Measurements from ENCODE around the gene PBRM1. TPM values are rescaled to one million over a fixed set of nuclear protein-coding genes. Genes with fewer than 3 reads are reported as not detected.

Gene PBRM1
- total and polyA plus RNA-seq, 2 of the 13 experiments (the other 11 are each of a cell fraction or from before 2014, with no cell fraction given), result 10.9 to 33.2 TPM

DNA sequence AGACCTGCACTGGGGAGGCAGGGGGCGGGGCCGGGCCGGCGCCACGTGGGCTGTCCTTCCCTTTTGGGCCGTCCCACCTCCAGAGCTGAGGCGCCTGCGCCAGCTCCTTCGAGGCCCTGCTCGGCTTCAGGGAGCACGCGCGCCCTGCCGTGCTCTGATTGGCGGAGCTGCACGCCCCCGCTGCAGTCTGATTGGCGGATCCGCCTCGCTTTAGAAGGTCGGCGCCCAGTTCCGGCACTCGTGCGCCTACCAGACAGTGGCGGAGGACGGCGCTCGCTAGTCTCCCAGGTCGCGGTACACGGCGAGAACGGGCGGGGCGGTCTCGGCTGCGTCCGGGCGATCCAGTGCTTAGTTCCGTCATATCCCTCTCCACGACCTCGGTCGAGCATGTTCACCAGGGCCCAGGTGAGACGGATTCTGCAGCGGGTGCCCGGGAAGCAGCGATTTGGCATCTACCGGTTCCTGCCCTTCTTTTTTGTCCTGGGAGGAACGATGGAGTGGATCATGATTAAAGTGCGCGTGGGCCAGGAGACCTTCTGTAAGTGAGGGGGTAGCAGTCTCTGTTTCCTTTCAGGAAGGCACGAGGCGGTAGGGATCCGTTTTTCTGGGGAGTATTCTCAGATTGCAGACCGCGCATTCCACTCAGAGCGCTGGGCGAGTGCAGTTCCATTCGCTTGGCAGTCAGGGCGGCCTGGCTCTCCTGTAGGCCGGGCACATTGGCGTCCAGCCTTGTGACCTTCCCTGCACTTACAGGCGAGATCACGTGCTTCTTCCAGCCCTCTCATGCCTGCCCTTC, 149.1 kb downstream of the PBRM1 start, which contains the start of gene UQCC5 (continued):
- TF ChIP-seq, protein P1, sequence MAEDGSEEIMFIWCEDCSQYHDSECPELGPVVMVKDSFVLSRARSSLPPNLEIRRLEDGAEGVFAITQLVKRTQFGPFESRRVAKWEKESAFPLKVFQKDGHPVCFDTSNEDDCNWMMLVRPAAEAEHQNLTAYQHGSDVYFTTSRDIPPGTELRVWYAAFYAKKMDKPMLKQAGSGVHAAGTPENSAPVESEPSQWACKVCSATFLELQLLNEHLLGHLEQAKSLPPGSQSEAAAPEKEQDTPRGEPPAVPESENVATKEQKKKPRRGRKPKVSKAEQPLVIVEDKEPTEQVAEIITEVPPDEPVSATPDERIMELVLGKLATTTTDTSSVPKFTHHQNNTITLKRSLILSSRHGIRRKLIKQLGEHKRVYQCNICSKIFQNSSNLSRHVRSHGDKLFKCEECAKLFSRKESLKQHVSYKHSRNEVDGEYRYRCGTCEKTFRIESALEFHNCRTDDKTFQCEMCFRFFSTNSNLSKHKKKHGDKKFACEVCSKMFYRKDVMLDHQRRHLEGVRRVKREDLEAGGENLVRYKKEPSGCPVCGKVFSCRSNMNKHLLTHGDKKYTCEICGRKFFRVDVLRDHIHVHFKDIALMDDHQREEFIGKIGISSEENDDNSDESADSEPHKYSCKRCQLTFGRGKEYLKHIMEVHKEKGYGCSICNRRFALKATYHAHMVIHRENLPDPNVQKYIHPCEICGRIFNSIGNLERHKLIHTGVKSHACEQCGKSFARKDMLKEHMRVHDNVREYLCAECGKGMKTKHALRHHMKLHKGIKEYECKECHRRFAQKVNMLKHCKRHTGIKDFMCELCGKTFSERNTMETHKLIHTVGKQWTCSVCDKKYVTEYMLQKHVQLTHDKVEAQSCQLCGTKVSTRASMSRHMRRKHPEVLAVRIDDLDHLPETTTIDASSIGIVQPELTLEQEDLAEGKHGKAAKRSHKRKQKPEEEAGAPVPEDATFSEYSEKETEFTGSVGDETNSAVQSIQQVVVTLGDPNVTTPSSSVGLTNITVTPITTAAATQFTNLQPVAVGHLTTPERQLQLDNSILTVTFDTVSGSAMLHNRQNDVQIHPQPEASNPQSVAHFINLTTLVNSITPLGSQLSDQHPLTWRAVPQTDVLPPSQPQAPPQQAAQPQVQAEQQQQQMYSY (CRISPR knock-in tag; IDR thresholded peaks at IDR 0.05), result peak; percentile 68; the same call in 1 of the 2 replicates
- TF ChIP-seq FOXP1 (IDR thresholded peaks at IDR 0.05) (no peak), FOXP1 (CRISPR knock-in tag; IDR thresholded peaks at IDR 0.05) (no peak), TCF12 (IDR thresholded peaks at IDR 0.05) (no peak), TCF12 (CRISPR knock-in tag; IDR thresholded peaks at IDR 0.05) (no peak), JARID2 (CRISPR knock-in tag; IDR thresholded peaks at IDR 0.05; ENCODE audit: insufficient replicate concordance) (no peak), IKZF1 (IDR thresholded peaks at IDR 0.05) (no peak), ZMYM3 (CRISPR knock-in tag; IDR thresholded peaks at IDR 0.05) (no peak), GTF2F1 (IDR thresholded peaks at IDR 0.05; ENCODE audit: low read length) (no peak), HOXA5 (CRISPR knock-in tag; IDR thresholded peaks at IDR 0.05) (peak; percentile 97), GZF1 (CRISPR knock-in tag; IDR thresholded peaks at IDR 0.05) (peak; percentile 20; the same call in 1 of the 2 replicates), BRD4 (CRISPR knock-in tag; IDR thresholded peaks at IDR 0.05) (0 out of 2 replicates have a peak, but pooled peaks have one; percentile 13), HOXA7 (CRISPR knock-in tag; IDR thresholded peaks at IDR 0.05) (no peak), RBFOX2 (IDR thresholded peaks at IDR 0.05; ENCODE audit: low read depth, low read length) (peak; percentile 98), CREM (IDR thresholded peaks at IDR 0.05) (no peak; the same call in 1 of the 2 replicates), CREM (CRISPR knock-in tag; IDR thresholded peaks at IDR 0.05) (no peak), HMG20B (CRISPR knock-in tag; conservative IDR thresholded peaks at IDR 0.05) (no peak), RBM22 (optimal IDR thresholded peaks at IDR 0.05; ENCODE audit: low read length) (no peak), RELA (CRISPR knock-in tag; IDR thresholded peaks at IDR 0.05) (peak; percentile 25; the same call in 1 of the 2 replicates), NFIC (IDR thresholded peaks at IDR 0.05; ENCODE audit: low read length) (no peak), HES4 (CRISPR knock-in tag; IDR thresholded peaks at IDR 0.05; ENCODE audit: borderline replicate concordance) (peak; percentile 98), ZNF224 (CRISPR knock-in tag; IDR thresholded peaks at IDR 0.05) (no peak), NONO (IDR thresholded peaks at IDR 0.05) (no peak), NONO (CRISPR knock-in tag; conservative IDR thresholded peaks at IDR 0.05) (peak; percentile 90)
- TF ChIP-seq, protein P2, sequence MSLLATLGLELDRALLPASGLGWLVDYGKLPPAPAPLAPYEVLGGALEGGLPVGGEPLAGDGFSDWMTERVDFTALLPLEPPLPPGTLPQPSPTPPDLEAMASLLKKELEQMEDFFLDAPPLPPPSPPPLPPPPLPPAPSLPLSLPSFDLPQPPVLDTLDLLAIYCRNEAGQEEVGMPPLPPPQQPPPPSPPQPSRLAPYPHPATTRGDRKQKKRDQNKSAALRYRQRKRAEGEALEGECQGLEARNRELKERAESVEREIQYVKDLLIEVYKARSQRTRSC (CRISPR knock-in tag; IDR thresholded peaks at IDR 0.05; ENCODE audit: low read depth), result 0 out of 2 replicates have a peak, but pooled peaks have one; percentile 65
- TF ChIP-seq, protein P3, sequence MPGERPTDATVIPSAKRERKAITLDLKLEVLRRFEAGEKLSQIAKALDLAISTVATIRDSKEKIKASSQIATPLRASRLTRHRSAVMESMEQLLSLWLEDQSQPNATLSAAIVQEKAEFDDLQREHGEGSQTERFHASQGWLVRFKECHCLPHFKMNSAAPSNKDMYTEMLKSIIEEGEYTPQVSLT (CRISPR knock-in tag; IDR thresholded peaks at IDR 0.05; ENCODE audit: borderline replicate concordance, low read depth), result no peak
- TF ChIP-seq, protein P4, sequence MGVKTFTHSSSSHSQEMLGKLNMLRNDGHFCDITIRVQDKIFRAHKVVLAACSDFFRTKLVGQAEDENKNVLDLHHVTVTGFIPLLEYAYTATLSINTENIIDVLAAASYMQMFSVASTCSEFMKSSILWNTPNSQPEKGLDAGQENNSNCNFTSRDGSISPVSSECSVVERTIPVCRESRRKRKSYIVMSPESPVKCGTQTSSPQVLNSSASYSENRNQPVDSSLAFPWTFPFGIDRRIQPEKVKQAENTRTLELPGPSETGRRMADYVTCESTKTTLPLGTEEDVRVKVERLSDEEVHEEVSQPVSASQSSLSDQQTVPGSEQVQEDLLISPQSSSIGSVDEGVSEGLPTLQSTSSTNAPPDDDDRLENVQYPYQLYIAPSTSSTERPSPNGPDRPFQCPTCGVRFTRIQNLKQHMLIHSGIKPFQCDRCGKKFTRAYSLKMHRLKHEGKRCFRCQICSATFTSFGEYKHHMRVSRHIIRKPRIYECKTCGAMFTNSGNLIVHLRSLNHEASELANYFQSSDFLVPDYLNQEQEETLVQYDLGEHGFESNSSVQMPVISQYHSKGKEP (CRISPR knock-in tag; IDR thresholded peaks at IDR 0.05), result no peak
